GM23248 (cell line): ENCODE measurements around the gene CDC42EP5. TPM values are rescaled to one million over a fixed set of nuclear protein-coding genes. Genes with fewer than 3 reads are reported as not detected.

Source experiments
- DNase-seq: peaks from one replicate; pipeline ENCODE4 v3.0.0-alpha.2; 2015
- H2AFZ ChIP-seq: fragments of 200-600 bp; sonication (generic); 2 replicates; pipeline ENCODE4 v1.6.1; 2016; ENCODE audit warnings: antibody characterized with exemption
- H3F3A ChIP-seq: fragments of 200-600 bp; sonication (generic); 2 replicates; pipeline ENCODE4 v1.6.1; 2016; ENCODE audit warnings: mild to moderate bottlenecking, antibody characterized with exemption, mixed run types; ENCODE audit not compliant: insufficient read depth
- H3K27ac ChIP-seq: fragments of 200-600 bp; sonication (generic); 2 replicates; pipeline ENCODE4 v1.5.1; 2016; ENCODE audit warnings: mild to moderate bottlenecking
- H3K27me3 ChIP-seq: fragments of 200-600 bp; sonication (generic); replicated peaks from 2 replicates; pipeline ENCODE4 v1.6.1; 2016; ENCODE audit warnings: mild to moderate bottlenecking; ENCODE audit not compliant: insufficient read depth
- H3K36me3 ChIP-seq: fragments of 200-600 bp; sonication (generic); 2 replicates; pipeline ENCODE4 v1.6.1; 2016; ENCODE audit warnings: low read depth, mild to moderate bottlenecking
- H3K4me1 ChIP-seq: fragments of 200-600 bp; sonication (generic); 2 replicates; pipeline ENCODE4 v1.6.1; 2016; ENCODE audit warnings: mild to moderate bottlenecking; ENCODE audit not compliant: insufficient read depth
- H3K4me2 ChIP-seq: fragments of 200-600 bp; sonication (generic); one replicate; pipeline ENCODE4 v1.6.1; 2016; ENCODE audit warnings: mild to moderate bottlenecking; ENCODE audit not compliant: unreplicated experiment
- H3K4me3 ChIP-seq: fragments of 200-600 bp; sonication (generic); 2 replicates; pipeline ENCODE4 v1.5.1; 2016; ENCODE audit warnings: mild to moderate bottlenecking
- H3K79me2 ChIP-seq: fragments of 200-600 bp; sonication (generic); 2 replicates; pipeline ENCODE4 v1.6.1; 2016; ENCODE audit warnings: mild to moderate bottlenecking; ENCODE audit not compliant: insufficient read depth
- H3K9ac ChIP-seq: fragments of 200-600 bp; sonication (generic); 2 replicates; pipeline ENCODE4 v1.6.1; 2016; ENCODE audit warnings: mild to moderate bottlenecking
- H3K9me2 ChIP-seq: fragments of 200-600 bp; sonication (generic); 2 replicates; pipeline ENCODE4 v1.6.1; 2016; ENCODE audit warnings: mixed run types, mild to moderate bottlenecking, moderate library complexity; ENCODE audit not compliant: insufficient read depth
- H3K9me3 ChIP-seq: fragments of 200-600 bp; sonication (generic); one replicate; pipeline ENCODE4 v1.6.1; 2017; ENCODE audit warnings: low read depth
- H4K20me1 ChIP-seq: fragments of 200-600 bp; sonication (generic); 2 replicates; pipeline ENCODE4 v1.6.0; 2016; ENCODE audit not compliant: insufficient read depth
- EZH2 ChIP-seq: fragments of 200-600 bp; sonication (generic); IDR thresholded peaks from 2 replicates; pipeline ENCODE4 v1.6.1; 2018; ENCODE audit warnings: antibody characterized with exemption, mild to moderate bottlenecking; ENCODE audit not compliant: insufficient read depth, poor library complexity, severe bottlenecking
- EZH2phosphoT487 ChIP-seq: fragments of 200-600 bp; sonication (generic); IDR thresholded peaks from 2 replicates; pipeline ENCODE4 v1.6.1; 2018; ENCODE audit warnings: antibody characterized with exemption, moderate library complexity, mild to moderate bottlenecking, low read depth; ENCODE audit not compliant: insufficient read depth
- WGBS, 2 experiments: methylation state at CpG; one replicate each; pipeline ENCODE4 v1.1.6; 2015 to 2017; ENCODE audit warnings: low lambda C conversion rate in 2 of 2, low coverage in 1 of 2; ENCODE audit errors: missing lambda C conversion rate in 2 of 2; 5-methylcytosine and 5-hydroxymethylcytosine counted together
- in situ Hi-C: fragments of 300-500 bp; cut with MboI; formaldehyde crosslinking; loops from 2 replicates; pipeline ENCODE4 v1.15.0; 2020
- polyA plus RNA-seq: library from polyadenylated mRNA; unstranded; fragments of >200 nt; fragmentation: Nextera tagmentation; extraction: Ambion mirVana; gene quantifications from 2 replicates; pipeline ENCODE4 v1.2.1, GENCODE V29; 2016
- total RNA-seq: library from RNA; depleted of rRNA; stranded (reverse); fragments of >200 nt; shearing (Covaris generic); gene quantifications from 2 replicates; pipeline ENCODE4 v1.2.3, GENCODE V29; 2014

CDC42EP5 gene
- total and polyA plus RNA-seq, 2 experiments from 2014 or later, result 4.4 to 51.7 TPM

GRCh38 chr19:54433697-54434096 is 39.4 kb downstream of the CDC42EP5 start:
- Histone ChIP-seq H3K4me2 (no peak overlapping the region), H3F3A (no peaks in the 10 kb centered on the region), H3K4me3 (no peak overlapping the region), H3K27me3 (no peaks in the 10 kb centered on the region), H2AFZ (no peak overlapping the region), H4K20me1 (no peaks in the 10 kb centered on the region), H3K27ac (no peak overlapping the region), H3K9me2 (no peaks in the 10 kb centered on the region), H3K9ac (no peak overlapping the region), H3K9me3 (no peaks in the 10 kb centered on the region), H3K4me1 (no peaks in the 10 kb centered on the region), H3K79me2 (peaks cover 5% of the 10 kb centered on the region; the same call in 1 of the 2 replicates), H3K36me3 (no peaks in the 10 kb centered on the region)
- DNase-seq, result no peak
- no peak for TF ChIP-seq EZH2
- TF ChIP-seq EZH2phosphoT487, result no peak
- 58 to 63% methylated on average over 5 of the region's 5 CpGs for WGBS, 2 experiments
- in situ Hi-C loops, result no loop called here

- H3F3A ChIP-seq, result no peaks in the 10 kb centered on the region
- in situ Hi-C loops, result no loop called here
These were observed 40.9 kb downstream of the CDC42EP5 start for GRCh38 chr19:54432144-54432738.

GRCh38 chr19:54431255-54431838 is 41.7 kb downstream of the CDC42EP5 start:
- no peaks in the 10 kb centered on the region for H3K9me2 ChIP-seq
- no peaks in the 10 kb centered on the region for H3K4me1 ChIP-seq
- WGBS, 2 experiments, result 34 to 46% methylated on average over 6 to 11 of the region's 11 CpGs
- H3K9ac ChIP-seq, result no peak overlapping the region
- H3K36me3 ChIP-seq, result no peaks in the 10 kb centered on the region
- in situ Hi-C loops, result no loop called here
- no peaks in the 10 kb centered on the region for H3K27me3 ChIP-seq
- no peaks in the 10 kb centered on the region for H3K9me3 ChIP-seq
- DNase-seq, result no peak
- no peaks in the 10 kb centered on the region for H4K20me1 ChIP-seq
- TF ChIP-seq EZH2, result no peak
- TF ChIP-seq EZH2phosphoT487, result no peak
- H3K4me3 ChIP-seq, result no peak overlapping the region
- H3K79me2 ChIP-seq, result no peaks in the 10 kb centered on the region
- no peak overlapping the region for H3K27ac ChIP-seq
- H3F3A ChIP-seq, result no peaks in the 10 kb centered on the region
- no peak overlapping the region for H2AFZ ChIP-seq
- H3K4me2 ChIP-seq, result no peak overlapping the region

More at GRCh38 chr19:54432144-54432738, 40.9 kb downstream of the CDC42EP5 start:
- Histone ChIP-seq H4K20me1 (no peaks in the 10 kb centered on the region), H3K27me3 (no peaks in the 10 kb centered on the region), H3K27ac (no peak overlapping the region), H3K4me1 (no peaks in the 10 kb centered on the region), H3K9ac (no peak overlapping the region), H3K36me3 (no peaks in the 10 kb centered on the region), H2AFZ (no peak overlapping the region), H3K79me2 (no peaks in the 10 kb centered on the region), H3K4me3 (no peak overlapping the region), H3K9me2 (no peaks in the 10 kb centered on the region), H3K9me3 (no peaks in the 10 kb centered on the region), H3K4me2 (no peak overlapping the region)
- 58 to 59% methylated on average over 10 of the region's 10 CpGs for WGBS, 2 experiments
- no peak for DNase-seq
- TF ChIP-seq EZH2 (no peak), EZH2phosphoT487 (no peak)

DNA sequence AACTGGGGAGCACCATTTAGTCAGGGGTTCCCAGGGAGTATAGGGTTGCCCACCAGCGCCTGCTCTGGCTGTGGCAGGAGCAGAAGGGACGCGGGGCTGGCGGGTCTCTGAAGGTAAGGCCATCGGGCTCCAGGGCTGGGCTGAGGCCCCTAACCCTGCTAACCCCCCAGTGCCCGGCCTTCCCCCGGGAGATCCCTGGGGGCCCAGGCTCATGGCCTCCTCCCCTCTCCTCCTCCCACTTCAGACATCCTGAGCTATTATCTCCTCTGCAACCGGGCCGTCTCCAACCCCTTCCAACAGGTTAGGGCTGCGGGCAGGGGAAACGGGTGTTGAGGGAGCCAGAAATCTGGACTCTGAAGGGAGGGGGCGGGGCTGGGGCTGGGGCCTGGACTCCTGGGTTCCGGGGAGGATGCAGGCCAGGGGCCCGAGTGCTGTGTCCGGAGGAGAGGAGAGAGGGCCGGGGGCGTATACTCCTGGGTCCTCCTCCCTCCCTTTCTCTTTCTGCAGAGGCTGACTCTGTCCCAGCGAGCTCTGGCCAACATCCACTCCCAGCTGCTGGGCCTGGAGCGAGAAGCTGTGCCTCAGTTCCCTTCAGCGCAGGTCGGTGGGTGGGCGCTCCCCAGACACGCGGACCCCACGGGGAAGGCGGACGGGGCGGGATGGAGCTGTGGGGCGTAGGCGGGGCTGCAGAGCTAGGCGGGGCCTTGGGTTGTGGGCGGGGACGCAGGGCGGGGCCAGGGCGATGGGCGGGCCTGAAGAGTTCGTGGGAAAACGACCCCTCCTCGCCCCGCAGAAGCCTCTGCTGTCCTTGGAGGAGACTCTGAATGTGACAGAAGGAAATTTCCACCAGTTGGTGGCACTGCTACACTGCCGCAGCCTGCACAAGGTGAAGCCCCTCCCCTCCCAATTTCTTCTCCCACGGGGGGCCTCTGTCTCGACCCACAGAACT is 42.5 kb downstream of the CDC42EP5 start:
- in situ Hi-C loops, result no loop called here
- TF ChIP-seq EZH2 (no peak), EZH2phosphoT487 (no peak)
- Histone ChIP-seq H3K9ac (no peak overlapping the region), H3K4me3 (no peak overlapping the region), H3K9me2 (no peaks in the 10 kb centered on the region), H2AFZ (no peak overlapping the region), H3K4me1 (no peaks in the 10 kb centered on the region), H3K36me3 (no peaks in the 10 kb centered on the region), H3K4me2 (no peak overlapping the region), H3K27me3 (no peaks in the 10 kb centered on the region; the same call in 1 of the 2 replicates), H3K79me2 (no peaks in the 10 kb centered on the region), H3K9me3 (no peaks in the 10 kb centered on the region), H4K20me1 (no peaks in the 10 kb centered on the region), H3F3A (no peaks in the 10 kb centered on the region), H3K27ac (no peak overlapping the region)
- WGBS, 2 experiments, result 6 to 11% methylated on average over 25 to 43 of the region's 43 CpGs
- peak; percentile 55 for DNase-seq
